Measurements from ENCODE around the gene GAPVD1.

DNA sequence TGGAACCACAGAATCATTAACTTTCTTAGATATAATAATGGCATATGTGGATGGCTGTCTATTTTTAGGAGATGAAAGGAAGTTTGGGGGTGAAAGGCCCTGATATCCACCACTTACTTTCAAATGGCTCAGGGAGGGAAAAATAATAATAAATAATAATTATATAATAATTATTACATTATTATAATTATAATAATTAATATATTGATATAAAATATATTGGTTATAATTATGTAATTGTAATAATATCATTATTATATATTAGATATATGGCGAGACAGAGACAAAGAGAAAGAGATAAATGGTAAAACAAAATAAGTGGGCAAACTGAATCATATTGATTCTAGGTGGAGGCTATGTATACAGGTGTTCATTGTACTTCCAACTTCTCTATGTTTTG, 136.6 kb downstream of the GAPVD1 start:
- TF ChIP-seq, protein P1, sequence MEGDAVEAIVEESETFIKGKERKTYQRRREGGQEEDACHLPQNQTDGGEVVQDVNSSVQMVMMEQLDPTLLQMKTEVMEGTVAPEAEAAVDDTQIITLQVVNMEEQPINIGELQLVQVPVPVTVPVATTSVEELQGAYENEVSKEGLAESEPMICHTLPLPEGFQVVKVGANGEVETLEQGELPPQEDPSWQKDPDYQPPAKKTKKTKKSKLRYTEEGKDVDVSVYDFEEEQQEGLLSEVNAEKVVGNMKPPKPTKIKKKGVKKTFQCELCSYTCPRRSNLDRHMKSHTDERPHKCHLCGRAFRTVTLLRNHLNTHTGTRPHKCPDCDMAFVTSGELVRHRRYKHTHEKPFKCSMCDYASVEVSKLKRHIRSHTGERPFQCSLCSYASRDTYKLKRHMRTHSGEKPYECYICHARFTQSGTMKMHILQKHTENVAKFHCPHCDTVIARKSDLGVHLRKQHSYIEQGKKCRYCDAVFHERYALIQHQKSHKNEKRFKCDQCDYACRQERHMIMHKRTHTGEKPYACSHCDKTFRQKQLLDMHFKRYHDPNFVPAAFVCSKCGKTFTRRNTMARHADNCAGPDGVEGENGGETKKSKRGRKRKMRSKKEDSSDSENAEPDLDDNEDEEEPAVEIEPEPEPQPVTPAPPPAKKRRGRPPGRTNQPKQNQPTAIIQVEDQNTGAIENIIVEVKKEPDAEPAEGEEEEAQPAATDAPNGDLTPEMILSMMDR (IDR thresholded peaks at IDR 0.05) = no peak
- TF ChIP-seq POLR2A (IDR thresholded peaks at IDR 0.05) = no peak

Measured in ovary (tissue), 3 donors.